IMR-90 (cell line): ENCODE data around the gene FBXW8.

ENCODE experiments used
- CHD1 ChIP-seq: IDR thresholded peaks from 2 replicates; pipeline ENCODE4 v1.6.1; 2012; ENCODE audit warnings: low read depth, low read length, improper control_type of control experiment
- CTCF ChIP-seq: conservative IDR thresholded peaks from 2 replicates; pipeline ENCODE4 v1.5.1; 2012; ENCODE audit warnings: mild to moderate bottlenecking, low read depth, low read length, improper control_type of control experiment
- ELK1 ChIP-seq: fragments of 150-350 bp; IDR thresholded peaks from 2 replicates; pipeline ENCODE4 v1.6.1; 2016; ENCODE audit warnings: low read depth, mild to moderate bottlenecking, low read length, moderate library complexity, borderline replicate concordance
- FOS ChIP-seq: fragments of 150-350 bp; IDR thresholded peaks from 2 replicates; pipeline ENCODE4 v1.6.1; 2016; ENCODE audit warnings: low read depth, low read length
- POLR2A ChIP-seq: IDR thresholded peaks from 2 replicates; pipeline ENCODE4 v1.6.1; 2012; ENCODE audit warnings: mild to moderate bottlenecking, low read depth, low read length
- RAD21 ChIP-seq: IDR thresholded peaks from 2 replicates; pipeline ENCODE4 v1.6.1; 2012; ENCODE audit warnings: low read length, improper control_type of control experiment
- USF2 ChIP-seq: fragments of 150-350 bp; IDR thresholded peaks from 2 replicates; pipeline ENCODE4 v1.6.1; 2017; ENCODE audit warnings: mild to moderate bottlenecking, antibody characterized with exemption, low read length, low read depth

DNA sequence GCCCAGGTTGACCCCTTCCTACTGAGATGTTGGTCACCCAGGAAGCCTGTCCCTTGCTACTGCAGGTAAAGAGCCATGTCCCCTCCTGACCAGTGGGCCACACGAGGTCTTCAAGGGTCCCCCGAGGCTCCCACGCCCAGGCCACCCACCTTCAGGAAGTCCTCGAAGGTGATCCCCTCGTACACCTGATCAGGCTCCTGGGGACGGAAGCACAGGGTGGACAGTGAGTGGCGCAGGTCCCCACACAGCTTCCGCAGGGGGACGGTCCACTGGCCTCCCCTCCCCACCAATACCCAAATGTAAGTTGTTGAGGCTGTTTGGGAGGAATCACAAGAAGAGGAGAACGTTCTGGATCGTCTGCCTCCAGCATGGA, 131.0 kb downstream of the FBXW8 start:
- TF ChIP-seq CTCF (no peak), RAD21 (no peak), ELK1 (no peak), CHD1 (no peak), FOS (no peak), POLR2A (no peak), USF2 (no peak)
